Hepatic stellate cell (primary cell): ENCODE data around the gene LIPE.

ENCODE experiments used
- DNase-seq: peaks from one replicate; pipeline ENCODE4 v3.0.0; 2011; ENCODE audit warnings: low spot score

Gene LIPE

DNA sequence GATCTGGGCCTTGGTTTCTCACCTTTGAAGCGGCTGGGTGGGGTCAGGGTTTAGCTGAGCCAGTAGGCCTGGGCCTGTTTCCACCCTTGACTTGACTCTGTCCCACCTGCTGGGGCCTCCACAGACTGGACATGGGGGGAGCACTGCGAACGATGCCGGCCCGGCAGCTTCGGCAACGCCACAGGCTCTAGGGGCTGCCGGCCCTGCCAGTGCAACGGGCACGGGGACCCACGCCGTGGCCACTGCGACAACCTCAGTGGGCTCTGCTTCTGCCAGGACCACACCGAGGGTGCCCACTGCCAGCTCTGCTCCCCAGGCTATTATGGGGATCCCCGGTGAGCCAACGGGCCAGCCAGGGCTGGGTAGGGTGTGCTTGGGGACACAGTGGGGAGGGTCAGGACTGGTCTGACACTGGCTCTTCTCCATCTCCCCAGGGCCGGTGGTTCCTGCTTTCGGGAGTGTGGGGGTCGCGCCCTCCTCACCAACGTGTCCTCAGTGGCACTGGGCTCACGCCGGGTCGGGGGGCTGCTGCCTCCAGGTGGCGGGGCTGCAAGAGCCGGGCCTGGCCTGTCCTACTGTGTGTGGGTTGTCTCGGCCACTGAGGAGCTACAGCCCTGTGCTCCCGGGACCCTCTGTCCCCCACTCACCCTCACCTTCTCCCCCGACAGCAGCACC, 73.7 kb downstream of the LIPE start:
- no peak for DNase-seq

DNA sequence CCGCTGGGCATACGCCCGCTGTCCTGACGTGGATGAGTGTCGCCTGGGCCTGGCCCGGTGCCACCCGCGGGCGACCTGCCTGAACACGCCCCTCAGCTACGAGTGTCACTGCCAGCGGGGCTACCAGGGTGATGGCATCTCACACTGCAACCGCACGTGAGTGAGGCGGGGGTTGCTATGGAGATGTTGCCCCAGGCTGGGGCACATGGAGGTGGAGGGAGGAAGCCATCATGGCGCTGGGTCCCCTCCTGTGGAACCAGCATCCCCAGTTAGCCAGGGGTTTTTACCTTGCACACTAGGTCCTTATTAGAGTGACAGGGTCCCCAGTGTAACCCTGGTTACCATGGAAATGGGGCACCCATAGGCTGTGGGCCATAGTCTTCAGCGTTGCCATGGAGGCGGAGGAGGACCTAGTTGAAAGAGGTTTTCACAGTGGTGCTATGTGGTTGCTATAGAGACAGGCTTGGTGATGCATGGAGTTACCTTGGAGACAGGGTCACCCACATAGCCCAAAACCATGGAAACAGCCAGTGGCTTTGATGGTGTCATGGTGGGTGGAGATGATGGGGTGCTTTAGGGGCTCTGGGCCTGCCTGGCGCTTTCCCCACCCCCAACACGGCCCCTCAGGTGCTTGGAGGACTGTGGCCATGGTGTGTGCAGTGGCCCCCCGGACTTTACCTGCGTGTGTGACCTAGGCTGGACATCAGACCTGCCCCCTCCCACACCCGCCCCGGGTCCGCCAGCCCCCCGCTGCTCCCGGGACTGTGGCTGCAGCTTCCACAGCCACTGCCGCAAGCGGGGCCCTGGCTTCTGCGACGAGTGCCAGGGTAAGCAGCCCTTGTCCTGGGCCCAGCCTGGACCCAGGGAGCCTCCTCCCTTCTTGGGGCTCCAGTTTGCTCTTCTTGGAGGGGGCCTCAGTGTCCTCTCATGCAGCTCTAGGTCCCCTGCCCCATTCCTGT, 74.6 kb downstream of the LIPE start:
- peak; percentile 29 for DNase-seq
